Stimulated activated naive CD8-positive, alpha-beta T cell treated with anti-CD3 and anti-CD28 coated beads, Interleukin-15, Interleukin-2, amounts not matched to agents 100 ng/mL and 50 ng/mL, for 24 hours (primary cell): Measurements from ENCODE around the gene MGLL.

Experiments used
- H3K27ac Mint-ChIP-seq: one replicate; pipeline ENCODE4 v1.8.0; 2021; ENCODE audit warnings: mild to moderate bottlenecking, mixed read lengths
- H3K27me3 Mint-ChIP-seq: one replicate; pipeline ENCODE4 v1.8.0; 2021; ENCODE audit warnings: mixed read lengths
- H3K36me3 Mint-ChIP-seq: one replicate; pipeline ENCODE4 v1.8.0; 2021; ENCODE audit warnings: low read depth, mixed read lengths
- H3K4me1 Mint-ChIP-seq: one replicate; pipeline ENCODE4 v1.8.0; 2021; ENCODE audit warnings: low read depth, mixed read lengths
- H3K4me3 Mint-ChIP-seq: one replicate; pipeline ENCODE4 v1.8.0; 2021; ENCODE audit warnings: mild to moderate bottlenecking, mixed read lengths
- H3K9me3 Mint-ChIP-seq: one replicate; pipeline ENCODE4 v1.8.0; 2021; ENCODE audit warnings: mixed read lengths

Gene MGLL

DNA sequence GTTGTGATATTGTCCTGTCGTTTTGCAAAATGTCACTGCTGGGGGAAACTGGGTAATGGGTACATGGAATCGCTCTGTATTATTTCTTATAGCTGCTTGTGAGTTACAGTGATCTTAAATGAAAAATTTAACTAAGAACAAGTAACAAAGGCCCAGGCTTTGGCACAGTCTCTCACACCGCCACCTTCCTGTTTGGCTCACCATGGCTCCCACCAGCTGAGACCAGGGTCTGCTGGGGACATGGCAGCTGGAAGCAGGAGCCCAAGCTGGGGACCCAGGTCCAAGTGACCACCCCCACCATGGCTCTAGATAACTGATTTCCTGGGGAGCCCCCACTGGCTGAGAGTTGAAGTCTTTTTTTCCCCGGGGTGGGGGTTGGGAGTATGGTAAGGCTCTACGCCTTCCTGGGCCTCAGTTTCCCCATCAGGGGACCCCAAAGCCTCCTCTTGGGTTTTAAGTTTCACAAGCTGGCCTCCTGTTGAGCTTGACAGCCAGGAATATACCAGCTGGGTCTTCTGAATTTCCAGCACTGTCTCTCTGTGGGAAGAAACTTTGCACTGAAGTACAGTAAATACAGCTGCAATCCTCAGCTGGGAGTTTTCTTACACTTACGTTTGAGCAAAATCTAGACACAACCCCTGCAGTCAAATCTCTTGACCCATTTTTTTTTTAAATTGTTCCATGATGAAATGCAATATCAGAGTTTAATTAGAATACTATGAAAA, 123.5 kb downstream of the MGLL start:
- Mint-ChIP-seq H3K4me1 (peaks cover 3% of the 10 kb centered on the region), H3K27ac (no peak overlapping the region), H3K9me3 (no peaks in the 10 kb centered on the region), H3K36me3 (no peaks in the 10 kb centered on the region), H3K4me3 (no peak overlapping the region), H3K27me3 (peaks cover 4% of the 10 kb centered on the region)

DNA sequence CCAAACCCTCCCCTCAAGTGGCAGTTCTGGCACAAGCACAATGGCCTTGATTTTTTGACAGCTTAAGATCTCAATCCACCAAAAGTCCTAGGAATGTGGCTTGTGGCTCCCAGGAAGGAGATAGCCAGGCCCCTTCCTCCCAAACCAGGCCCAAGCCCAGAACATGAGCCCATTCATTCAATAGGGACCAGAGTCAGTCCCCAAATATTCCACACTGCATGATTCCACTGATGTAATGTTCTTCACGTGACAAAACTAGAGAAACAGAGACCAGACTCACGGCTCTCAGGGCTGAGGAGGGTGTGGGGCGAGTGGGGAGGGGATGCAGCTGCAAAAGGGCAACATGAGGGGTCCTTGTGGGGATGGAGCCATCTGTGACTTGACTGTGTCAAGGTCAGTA, 124.0 kb downstream of the MGLL start:
- H3K27me3 Mint-ChIP-seq, result no peaks in the 10 kb centered on the region
- no peak overlapping the region for H3K27ac Mint-ChIP-seq
- H3K4me1 Mint-ChIP-seq, result peaks cover 3% of the 10 kb centered on the region
- no peak overlapping the region for H3K4me3 Mint-ChIP-seq
- H3K36me3 Mint-ChIP-seq, result no peaks in the 10 kb centered on the region
- H3K9me3 Mint-ChIP-seq, result no peaks in the 10 kb centered on the region

DNA sequence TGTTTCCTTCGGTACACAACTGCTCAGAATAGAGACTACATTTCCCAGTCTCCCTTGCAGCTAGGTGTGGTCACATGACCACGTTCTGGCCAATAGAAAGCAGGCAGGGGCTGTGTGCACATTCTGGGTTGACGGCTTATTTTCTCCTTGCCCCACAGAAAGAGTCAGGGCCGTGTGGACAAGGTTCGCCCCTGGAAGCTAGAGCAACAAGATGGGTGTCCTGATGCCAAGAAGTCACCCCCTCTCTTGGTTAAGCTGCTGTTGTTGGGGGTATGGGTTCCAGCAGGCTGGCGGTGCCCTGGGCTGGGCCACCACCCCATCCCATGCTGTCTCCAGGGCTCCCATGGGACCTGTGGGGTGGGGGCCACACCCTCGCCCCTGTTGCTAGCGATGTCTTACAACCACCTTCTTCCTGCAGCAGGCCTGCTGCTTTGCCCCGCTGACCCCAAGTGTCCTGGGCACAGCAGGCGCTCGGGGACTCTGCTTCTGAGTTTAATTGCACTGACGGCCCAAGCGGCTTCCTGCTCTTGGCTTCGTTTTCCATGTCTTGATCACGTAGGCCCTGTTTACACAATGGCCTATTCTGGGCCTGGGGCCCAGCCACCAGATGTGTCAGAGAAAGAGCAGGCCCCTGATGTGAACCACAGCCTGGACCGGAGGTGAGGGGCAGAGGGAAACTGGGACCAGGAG, 124.6 kb downstream of the MGLL start:
- Mint-ChIP-seq H3K4me1 (peaks cover 3% of the 10 kb centered on the region), H3K9me3 (no peaks in the 10 kb centered on the region), H3K4me3 (no peak overlapping the region), H3K27ac (no peak overlapping the region), H3K27me3 (no peaks in the 10 kb centered on the region), H3K36me3 (no peaks in the 10 kb centered on the region)

- no peaks in the 10 kb centered on the region for H3K36me3 Mint-ChIP-seq
- H3K27me3 Mint-ChIP-seq, result no peaks in the 10 kb centered on the region
- H3K27ac Mint-ChIP-seq, result no peak overlapping the region
- no peak overlapping the region for H3K4me3 Mint-ChIP-seq
- H3K9me3 Mint-ChIP-seq, result no peaks in the 10 kb centered on the region
- H3K4me1 Mint-ChIP-seq, result peaks cover 3% of the 10 kb centered on the region
Observed at GRCh38 chr3:127694467-127695215, 127.7 kb downstream of the MGLL start.

- no peaks in the 10 kb centered on the region for H3K36me3 Mint-ChIP-seq
- no peak overlapping the region for H3K27ac Mint-ChIP-seq
- peaks cover 3% of the 10 kb centered on the region for H3K4me1 Mint-ChIP-seq
- H3K4me3 Mint-ChIP-seq, result no peak overlapping the region
- H3K9me3 Mint-ChIP-seq, result no peaks in the 10 kb centered on the region
- no peaks in the 10 kb centered on the region for H3K27me3 Mint-ChIP-seq
Observed at GRCh38 chr3:127693336-127693843, 128.9 kb downstream of the MGLL start.

DNA sequence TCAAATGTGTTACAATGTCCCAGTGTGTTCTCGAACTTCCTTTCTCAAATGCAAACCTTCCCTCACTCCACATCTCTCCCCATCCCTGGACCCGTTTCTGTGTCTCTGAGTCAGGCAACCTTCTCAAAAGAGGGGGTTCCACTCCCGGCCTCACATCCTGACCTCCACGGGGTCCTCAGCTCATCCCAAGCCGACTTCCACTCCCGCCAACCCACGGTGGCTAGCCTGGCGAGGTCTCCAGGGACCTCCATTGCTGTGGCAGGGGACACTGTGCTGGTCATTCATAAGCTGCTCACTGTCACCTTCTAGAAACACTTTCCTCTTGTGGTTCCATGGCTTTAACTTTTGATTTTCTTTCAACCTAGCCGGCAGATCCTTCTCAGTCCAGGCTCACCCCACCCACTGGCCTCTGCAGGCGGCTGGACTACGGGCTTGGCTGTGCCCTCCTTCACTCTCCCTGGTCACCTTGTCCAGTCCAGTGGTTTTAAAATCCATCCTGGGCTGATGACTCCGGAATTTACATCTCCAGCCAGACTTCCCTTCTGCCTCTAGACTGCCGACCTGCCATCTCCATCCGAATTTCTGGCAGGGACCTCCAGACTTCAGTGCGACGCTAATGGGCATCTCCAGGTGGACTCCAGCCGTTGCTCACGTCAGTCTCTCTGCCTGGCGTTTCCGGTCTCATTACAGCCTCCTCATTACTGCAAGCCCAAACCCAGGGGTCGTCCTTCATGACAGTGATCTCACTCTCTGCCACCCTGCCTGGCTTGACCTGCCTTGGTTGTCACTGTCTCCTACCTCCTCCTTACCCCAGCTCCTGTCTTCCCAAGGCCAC, 129.6 kb downstream of the MGLL start:
- H3K27me3 Mint-ChIP-seq, result no peaks in the 10 kb centered on the region
- H3K9me3 Mint-ChIP-seq, result no peaks in the 10 kb centered on the region
- no peak overlapping the region for H3K4me3 Mint-ChIP-seq
- no peaks in the 10 kb centered on the region for H3K36me3 Mint-ChIP-seq
- no peak overlapping the region for H3K27ac Mint-ChIP-seq
- H3K4me1 Mint-ChIP-seq, result peaks cover 3% of the 10 kb centered on the region

DNA sequence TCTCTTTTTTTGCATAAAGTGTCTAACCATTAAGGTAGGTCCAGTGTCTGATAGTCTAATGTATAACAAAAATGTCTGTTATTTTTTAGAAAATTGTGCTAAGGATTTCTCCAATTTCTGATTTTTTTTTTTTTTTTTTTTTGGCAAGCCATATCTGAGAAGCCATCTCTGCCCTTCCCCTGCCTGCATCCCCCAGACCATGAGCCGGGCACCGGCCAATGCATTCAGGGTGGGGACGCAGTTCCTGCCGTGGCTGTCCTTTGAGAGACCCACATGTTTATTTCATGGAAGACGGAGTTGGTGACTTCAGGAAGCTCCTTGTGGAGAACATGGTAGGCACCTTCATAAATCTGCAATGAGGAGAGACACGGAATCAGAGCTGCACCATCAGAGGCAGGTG, 130.3 kb downstream of the MGLL start:
- Mint-ChIP-seq H3K27me3 (no peaks in the 10 kb centered on the region), H3K27ac (no peak overlapping the region), H3K36me3 (no peaks in the 10 kb centered on the region), H3K9me3 (no peaks in the 10 kb centered on the region), H3K4me1 (no peaks in the 10 kb centered on the region), H3K4me3 (no peak overlapping the region)

DNA sequence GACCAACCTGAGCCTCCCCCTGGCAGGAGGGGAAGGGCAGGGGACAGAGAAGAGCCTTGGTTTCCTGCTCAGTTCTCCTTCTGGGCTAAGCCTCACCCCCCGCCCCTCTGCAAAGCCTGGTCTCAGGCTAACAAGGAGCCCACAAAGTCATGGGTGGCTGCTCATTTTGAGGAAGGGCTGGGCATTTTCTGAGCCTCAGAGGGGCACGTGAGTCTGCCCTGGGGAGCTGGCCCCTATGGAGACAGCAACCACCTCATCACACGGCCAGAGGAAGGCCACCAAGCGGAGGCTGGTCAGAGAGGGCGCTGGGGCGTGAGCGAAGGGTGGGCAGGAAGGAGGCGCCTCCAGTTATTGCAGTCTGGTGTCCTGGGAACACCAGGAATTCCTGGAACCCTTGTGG, 130.8 kb downstream of the MGLL start:
- Mint-ChIP-seq H3K27me3 (no peaks in the 10 kb centered on the region), H3K36me3 (no peaks in the 10 kb centered on the region), H3K4me3 (no peak overlapping the region), H3K27ac (no peak overlapping the region), H3K4me1 (no peaks in the 10 kb centered on the region), H3K9me3 (no peaks in the 10 kb centered on the region)

DNA sequence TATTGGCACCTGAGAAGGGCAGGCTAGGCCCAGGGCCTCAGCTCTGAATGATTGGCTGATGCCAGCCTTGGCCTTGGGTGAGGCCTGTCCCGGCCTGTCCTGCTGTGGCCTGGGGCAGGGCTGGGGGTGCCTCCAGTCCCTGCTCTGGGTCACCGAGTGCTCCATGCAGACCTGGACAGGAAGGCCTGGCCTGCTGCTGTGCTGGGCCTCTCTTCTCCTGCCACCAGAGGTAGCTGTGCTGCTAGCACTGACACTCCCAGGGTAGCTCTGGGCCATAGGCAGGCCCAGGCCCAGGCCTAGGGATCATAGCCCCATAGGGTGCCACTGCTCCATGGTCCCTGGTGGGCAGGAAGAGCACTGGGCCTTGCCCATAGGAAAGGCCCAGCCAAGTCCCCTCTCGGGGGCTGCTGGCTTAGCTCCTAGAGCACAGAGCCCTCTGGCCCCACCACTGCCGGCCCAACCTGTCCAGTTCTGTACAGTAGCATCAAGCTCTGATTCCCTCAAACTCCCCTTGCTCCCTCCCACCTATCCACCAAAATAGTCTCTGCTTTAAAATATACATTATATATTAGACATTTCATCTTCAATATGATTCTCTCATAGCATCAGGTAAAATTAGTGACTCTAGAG, 131.4 kb downstream of the MGLL start:
- no peaks in the 10 kb centered on the region for H3K27me3 Mint-ChIP-seq
- no peak overlapping the region for H3K4me3 Mint-ChIP-seq
- no peaks in the 10 kb centered on the region for H3K4me1 Mint-ChIP-seq
- H3K9me3 Mint-ChIP-seq, result no peaks in the 10 kb centered on the region
- H3K27ac Mint-ChIP-seq, result no peak overlapping the region
- no peaks in the 10 kb centered on the region for H3K36me3 Mint-ChIP-seq

- Mint-ChIP-seq H3K27ac (no peak overlapping the region), H3K9me3 (no peaks in the 10 kb centered on the region), H3K36me3 (no peaks in the 10 kb centered on the region), H3K4me1 (no peaks in the 10 kb centered on the region), H3K4me3 (no peak overlapping the region), H3K27me3 (no peaks in the 10 kb centered on the region)
Observed at GRCh38 chr3:127690106-127690505, 132.2 kb downstream of the MGLL start.

DNA sequence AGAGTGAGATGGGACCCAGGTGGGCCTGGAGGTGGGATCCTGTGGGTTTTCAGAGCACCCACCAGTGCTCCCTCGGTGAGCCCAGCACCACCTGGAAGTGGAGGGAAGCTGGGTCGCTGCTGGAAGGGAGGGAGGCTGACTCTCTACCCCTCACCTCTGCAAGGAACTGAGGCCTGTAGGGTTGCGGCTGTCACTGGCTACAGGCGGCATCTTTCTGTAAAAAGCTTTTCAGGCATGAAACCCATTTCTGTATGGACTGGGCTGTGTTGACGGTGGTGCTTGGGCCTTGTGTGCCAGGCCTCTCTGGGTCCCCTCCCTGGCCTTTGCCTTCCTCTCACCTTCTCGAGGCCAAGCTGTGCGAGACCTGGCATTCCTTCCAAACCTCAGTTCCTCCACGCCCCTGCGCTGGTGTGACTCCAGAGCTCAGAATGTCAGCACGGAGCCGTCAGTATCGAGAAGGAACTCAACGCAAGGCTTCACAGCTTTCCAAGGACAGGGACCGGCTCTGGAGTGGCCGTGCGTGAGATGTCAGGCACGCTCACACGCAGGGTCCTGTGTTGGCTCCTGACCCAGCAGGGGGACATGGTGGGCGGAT, 133.0 kb downstream of the MGLL start:
- no peaks in the 10 kb centered on the region for H3K27me3 Mint-ChIP-seq
- no peaks in the 10 kb centered on the region for H3K9me3 Mint-ChIP-seq
- no peak overlapping the region for H3K4me3 Mint-ChIP-seq
- H3K4me1 Mint-ChIP-seq, result peaks cover 2% of the 10 kb centered on the region
- H3K36me3 Mint-ChIP-seq, result no peaks in the 10 kb centered on the region
- H3K27ac Mint-ChIP-seq, result no peak overlapping the region

GRCh38 chr3:127688416-127689265, 133.7 kb downstream of the MGLL start:
- Mint-ChIP-seq H3K27me3 (no peaks in the 10 kb centered on the region), H3K27ac (no peak overlapping the region), H3K9me3 (no peaks in the 10 kb centered on the region), H3K36me3 (no peaks in the 10 kb centered on the region), H3K4me3 (no peak overlapping the region), H3K4me1 (peaks cover 9% of the 10 kb centered on the region)

- Mint-ChIP-seq H3K27me3 (no peaks in the 10 kb centered on the region), H3K36me3 (no peaks in the 10 kb centered on the region), H3K9me3 (no peaks in the 10 kb centered on the region), H3K27ac (no peak overlapping the region), H3K4me1 (peaks cover 11% of the 10 kb centered on the region), H3K4me3 (no peak overlapping the region)
Observed at GRCh38 chr3:127688022-127688415, 134.3 kb downstream of the MGLL start.
